Measurements from ENCODE around the gene SNX3. TPM values are rescaled to one million over a fixed set of nuclear protein-coding genes. Genes with fewer than 3 reads are reported as not detected.
A peak's percentile ranks its signal among the peaks of the same experiment; 100 is the strongest.

Gene SNX3
- total RNA-seq, 1 experiment from 2014 or later = 102 TPM

GRCh38 chr6:108286366-108286765 lies 25.5 kb upstream of the SNX3 start:
- H3F3A ChIP-seq (ENCODE audit: insufficient read depth, low read depth) = no peaks in the 10 kb centered on the region
- TF ChIP-seq CTCF (conservative IDR thresholded peaks at IDR 0.05) (no peak), EZH2 (IDR thresholded peaks at IDR 0.05; ENCODE audit: low read depth) (no peak)

DNA sequence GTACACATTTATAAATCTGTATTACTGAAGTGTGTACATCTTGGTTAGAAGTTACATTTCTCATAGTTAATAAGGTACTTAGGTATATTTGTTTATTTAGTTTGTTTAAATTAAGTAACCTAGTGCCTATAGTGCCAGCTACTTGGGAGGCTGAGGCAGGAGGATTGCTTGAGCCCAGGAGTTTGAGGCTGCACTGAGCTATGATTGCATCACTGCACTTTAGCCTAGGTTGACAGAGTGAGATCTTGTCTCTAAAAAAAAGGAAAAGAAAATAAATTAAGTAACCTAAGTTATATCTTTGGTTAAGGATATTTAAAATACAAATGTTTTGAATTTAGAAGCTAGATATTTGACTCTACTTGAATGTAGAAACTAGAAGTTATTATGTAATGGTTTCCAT lies 24.5 kb upstream of the SNX3 start:
- H3K27ac ChIP-seq = no peak overlapping the region
- H3K27me3 ChIP-seq (ENCODE audit: insufficient read depth, low read depth) = no peaks in the 10 kb centered on the region
- no peak overlapping the region for H3K4me2 ChIP-seq
- no peaks in the 10 kb centered on the region for H3K36me3 ChIP-seq (ENCODE audit: low read depth)
- DNase-seq = no peak
- H3K4me1 ChIP-seq (replicated peaks; ENCODE audit: insufficient read depth) = no peaks in the 10 kb centered on the region
- POLR2A ChIA-PET (ENCODE audit: unreplicated experiment) = no interaction called here
- H3F3A ChIP-seq (ENCODE audit: insufficient read depth, low read depth) = no peaks in the 10 kb centered on the region
- H3K9me2 ChIP-seq (ENCODE audit: insufficient read depth) = peaks cover 5% of the 10 kb centered on the region
- CTCF ChIA-PET = interaction anchor here (0.7 kb wide), 1 partner anchor 11 kb away, joined by 5 read pairs; no protein-coding TSS in a partner anchor
- no peaks in the 10 kb centered on the region for H3K9me3 ChIP-seq (ENCODE audit: insufficient read depth, low read depth)
- H3K4me3 ChIP-seq = no peak overlapping the region
- BruUV-seq (replicated peaks) = no TSS peak
- no peak for TF ChIP-seq CTCF (conservative IDR thresholded peaks at IDR 0.05)
- no peak for TF ChIP-seq EZH2 (IDR thresholded peaks at IDR 0.05; ENCODE audit: low read depth)
- no peak overlapping the region for H2AFZ ChIP-seq
- H3K79me2 ChIP-seq (ENCODE audit: low read depth) = no peaks in the 10 kb centered on the region
- H4K20me1 ChIP-seq (ENCODE audit: insufficient read depth) = no peaks in the 10 kb centered on the region
- intact Hi-C loops (cut with micrococcal nuclease; ENCODE audit: unreplicated experiment) = no loop called here

More at GRCh38 chr6:108286366-108286765, 25.5 kb upstream of the SNX3 start:
- Histone ChIP-seq H3K27ac (no peak overlapping the region), H3K9me2 (ENCODE audit: insufficient read depth) (peaks cover 1% of the 10 kb centered on the region; the same call in 1 of the 2 replicates), H2AFZ (no peak overlapping the region), H4K20me1 (ENCODE audit: insufficient read depth) (no peaks in the 10 kb centered on the region), H3K9me3 (ENCODE audit: insufficient read depth, low read depth) (no peaks in the 10 kb centered on the region), H3K36me3 (ENCODE audit: low read depth) (no peaks in the 10 kb centered on the region), H3K4me2 (no peak overlapping the region), H3K27me3 (ENCODE audit: insufficient read depth, low read depth) (no peaks in the 10 kb centered on the region), H3K4me3 (no peak overlapping the region), H3K4me1 (replicated peaks; ENCODE audit: insufficient read depth) (no peaks in the 10 kb centered on the region), H3K79me2 (ENCODE audit: low read depth) (no peaks in the 10 kb centered on the region)
- no peak for DNase-seq
- intact Hi-C loops (cut with micrococcal nuclease; ENCODE audit: unreplicated experiment) = no loop called here
- ChIA-PET CTCF (interaction anchor here (0.6 kb wide), 1 partner anchor 253 kb away, joined by 3 read pairs; no protein-coding TSS in a partner anchor), POLR2A (ENCODE audit: unreplicated experiment) (no interaction called here)
- no TSS peak for BruUV-seq (replicated peaks)

GRCh38 chr6:108277831-108278230 lies 17.0 kb upstream of the SNX3 start:
- Histone ChIP-seq H3K36me3 (ENCODE audit: low read depth) (no peaks in the 10 kb centered on the region), H4K20me1 (ENCODE audit: insufficient read depth) (no peaks in the 10 kb centered on the region), H3K9me2 (ENCODE audit: insufficient read depth) (peaks cover 5% of the 10 kb centered on the region), H2AFZ (peak overlapping the region; percentile 63), H3K4me3 (no peak overlapping the region), H3K4me2 (no peak overlapping the region), H3K9me3 (ENCODE audit: insufficient read depth, low read depth) (no peaks in the 10 kb centered on the region), H3K27ac (no peak overlapping the region), H3F3A (ENCODE audit: insufficient read depth, low read depth) (no peaks in the 10 kb centered on the region), H3K4me1 (replicated peaks; ENCODE audit: insufficient read depth) (no peaks in the 10 kb centered on the region), H3K79me2 (ENCODE audit: low read depth) (no peaks in the 10 kb centered on the region), H3K27me3 (ENCODE audit: insufficient read depth, low read depth) (no peaks in the 10 kb centered on the region)
- TF ChIP-seq EZH2 (IDR thresholded peaks at IDR 0.05; ENCODE audit: low read depth) = no peak
- no peak for TF ChIP-seq CTCF (conservative IDR thresholded peaks at IDR 0.05)
- CTCF ChIA-PET = no interaction called here
- BruUV-seq (replicated peaks) = no TSS peak
- intact Hi-C loops (cut with micrococcal nuclease; ENCODE audit: unreplicated experiment) = no loop called here
- peak in 1 of 2 experiments; percentile 39 for DNase-seq
- POLR2A ChIA-PET (ENCODE audit: unreplicated experiment) = no interaction called here
